HFF-Myc (cell line): Measurements from ENCODE around the gene VPS51.
A peak's percentile ranks its signal among the peaks of the same experiment; 100 is the strongest.

ENCODE experiments used
- DNase-seq: peaks from one replicate; pipeline ENCODE4 v3.0.0-alpha.2; 2011; ENCODE audit warnings: low read depth; ENCODE audit errors: extremely low read depth
- H3K4me3 ChIP-seq: replicated peaks from 2 replicates; pipeline ENCODE4 v1.5.1; 2011; ENCODE audit warnings: low read depth, mild to moderate bottlenecking, control low read depth, low read length
- CTCF ChIP-seq: IDR thresholded peaks from 2 replicates; pipeline ENCODE4 v1.5.1; 2012; ENCODE audit warnings: mild to moderate bottlenecking, low read depth, low read length, control low read depth; ENCODE audit errors: missing control alignments

Gene VPS51

GRCh38 chr11:65131417-65131776 lies 35.4 kb downstream of the VPS51 start:
- no peak for TF ChIP-seq CTCF
- no peak for DNase-seq
- H3K4me3 ChIP-seq, result no peak overlapping the region

- no peak overlapping the region for H3K4me3 ChIP-seq
- no peak for TF ChIP-seq CTCF
- DNase-seq, result no peak
These were observed 35.9 kb downstream of the VPS51 start for GRCh38 chr11:65131895-65132237.

GRCh38 chr11:65132238-65132987 lies 36.4 kb downstream of the VPS51 start:
- DNase-seq, result no peak
- no peak for TF ChIP-seq CTCF
- H3K4me3 ChIP-seq, result peak overlapping the region; percentile 93

GRCh38 chr11:65132988-65133700 lies 37.1 kb downstream of the VPS51 start:
- TF ChIP-seq CTCF, result no peak
- DNase-seq, result no peak
- peak overlapping the region; percentile 93 for H3K4me3 ChIP-seq

GRCh38 chr11:65133724-65134123 lies 37.7 kb downstream of the VPS51 start:
- no peak for TF ChIP-seq CTCF
- peak overlapping the region; percentile 93 for H3K4me3 ChIP-seq
- no peak for DNase-seq

- H3K4me3 ChIP-seq, result peak within 1 kb of the TSS; percentile 93
- DNase-seq, result peak; percentile 38
- TF ChIP-seq CTCF, result no peak
These were observed 38.4 kb downstream of the VPS51 start, which contains the start of gene SYVN1 for GRCh38 chr11:65134240-65134951. Gene SYVN1 (minus strand): TSS chr11:65134519. CDS start chr11:65133601, 918 bp downstream.
